Measurements from ENCODE around the gene TRIM71. TPM values are rescaled to one million over a fixed set of nuclear protein-coding genes. Genes with fewer than 3 reads are reported as not detected.

Gene TRIM71
- total and polyA plus RNA-seq, 12 donors, result 0.03 to 0.25 (median 0.17) TPM; not detected in 8

GRCh38 chr3:32848215-32848614, 30.4 kb downstream of the TRIM71 start:
- 38 to 45% (median 42%) methylated on average over 4 of the region's 4 CpGs for WGBS, 4 donors
- no peaks in the 10 kb centered on the region for H3K36me3 ChIP-seq (replicated peaks in 1 of 2)
- DNase-seq, result peak; percentile 27 to 73 (median 66)
- no peaks in the 10 kb centered on the region for H3K27me3 ChIP-seq
- H3K4me3 ChIP-seq, result no peak overlapping the region
- intact Hi-C loops (cut with DNase I), result no loop called here
- H3K27ac ChIP-seq, result no peak overlapping the region
- TF ChIP-seq POLR2A (IDR thresholded peaks at IDR 0.05), result no peak
- TF ChIP-seq CTCF (IDR thresholded peaks at IDR 0.05), result no peak
- no peaks in the 10 kb centered on the region for H3K9me3 ChIP-seq (replicated peaks in 1 of 3)
- H3K4me1 ChIP-seq (replicated peaks in 1 of 2), result peaks cover 0 to 5% of the 10 kb centered on the region in 2 donors

GRCh38 chr3:32849046-32849445, 31.2 kb downstream of the TRIM71 start:
- intact Hi-C loops (cut with DNase I), result no loop called here
- Histone ChIP-seq H3K4me3 (no peak overlapping the region), H3K4me1 (replicated peaks in 1 of 2) (peaks cover 0 to 5% of the 10 kb centered on the region in 2 donors), H3K27me3 (no peaks in the 10 kb centered on the region), H3K27ac (no peak overlapping the region), H3K9me3 (replicated peaks in 1 of 3) (no peaks in the 10 kb centered on the region), H3K36me3 (replicated peaks in 1 of 2) (no peaks in the 10 kb centered on the region)
- DNase-seq, result no peak
- TF ChIP-seq CTCF (IDR thresholded peaks at IDR 0.05), result no peak
- no peak for TF ChIP-seq POLR2A (IDR thresholded peaks at IDR 0.05)
- 86 to 92% (median 90%) methylated on average over 4 of the region's 4 CpGs for WGBS, 4 donors

- 59 to 67% (median 62%) methylated on average over 3 of the region's 3 CpGs for WGBS, 4 donors
- Histone ChIP-seq H3K36me3 (replicated peaks in 1 of 2) (no peaks in the 10 kb centered on the region), H3K27ac (no peak overlapping the region), H3K27me3 (no peaks in the 10 kb centered on the region), H3K4me3 (no peak overlapping the region), H3K9me3 (replicated peaks in 1 of 3) (no peaks in the 10 kb centered on the region), H3K4me1 (replicated peaks in 1 of 2) (peaks cover 0 to 5% of the 10 kb centered on the region in 2 donors)
- DNase-seq, result no peak
- TF ChIP-seq POLR2A (IDR thresholded peaks at IDR 0.05) (no peak), CTCF (IDR thresholded peaks at IDR 0.05) (no peak)
- intact Hi-C loops (cut with DNase I), result no loop called here
Measured at GRCh38 chr3:32850226-32850625, 32.4 kb downstream of the TRIM71 start.

- H3K27me3 ChIP-seq, result no peaks in the 10 kb centered on the region
- TF ChIP-seq POLR2A (IDR thresholded peaks at IDR 0.05), result no peak
- DNase-seq, result no peak
- intact Hi-C loops (cut with DNase I), result no loop called here
- 72 to 77% (median 74%) methylated on average over 5 of the region's 5 CpGs for WGBS, 4 donors
- no peak overlapping the region for H3K4me3 ChIP-seq
- no peaks in the 10 kb centered on the region for H3K36me3 ChIP-seq (replicated peaks in 1 of 2)
- peaks cover 0 to 5% of the 10 kb centered on the region in 2 donors for H3K4me1 ChIP-seq (replicated peaks in 1 of 2)
- no peaks in the 10 kb centered on the region for H3K9me3 ChIP-seq (replicated peaks in 1 of 3)
- no peak overlapping the region for H3K27ac ChIP-seq
Measured at GRCh38 chr3:32850636-32851035, 32.8 kb downstream of the TRIM71 start.

GRCh38 chr3:32852146-32852545, 34.3 kb downstream of the TRIM71 start:
- TF ChIP-seq CTCF (IDR thresholded peaks at IDR 0.05) (no peak), POLR2A (IDR thresholded peaks at IDR 0.05) (no peak)
- Histone ChIP-seq H3K9me3 (replicated peaks in 1 of 3) (no peaks in the 10 kb centered on the region), H3K36me3 (replicated peaks in 1 of 2) (no peaks in the 10 kb centered on the region), H3K27ac (no peak overlapping the region), H3K4me1 (replicated peaks in 1 of 2) (peaks cover 0 to 5% of the 10 kb centered on the region in 2 donors), H3K27me3 (no peaks in the 10 kb centered on the region), H3K4me3 (no peak overlapping the region)
- intact Hi-C loops (cut with DNase I), result no loop called here
- DNase-seq, result no peak
- 83 to 90% (median 88%) methylated on average over 4 of the region's 4 CpGs for WGBS, 4 donors
